ENCODE results near the gene PBXIP1. TPM values are rescaled to one million over a fixed set of nuclear protein-coding genes. Genes with fewer than 3 reads are reported as not detected.

PBXIP1 gene
- total and polyA plus RNA-seq, 10 of the 15 experiments (the other 5 are each of a cell fraction or from before 2014, with no cell fraction given), result 0.63 to 25.6 (median 15.4) TPM

- TF ChIP-seq CHD1 (IDR thresholded peaks at IDR 0.05; ENCODE audit: low read depth, low read length) (peak; percentile 96), CEBPB (IDR thresholded peaks at IDR 0.05; ENCODE audit: borderline replicate concordance in 1 of 2, low read depth in 2 of 2, low read length in 2 of 2) (no peak), ASH2L (IDR thresholded peaks at IDR 0.05; ENCODE audit: borderline replicate concordance, low read depth) (peak; percentile 60; the same call in 1 of the 2 replicates), NFIC (IDR thresholded peaks at IDR 0.05; ENCODE audit: low read depth, low read length) (no peak), CUX1 (IDR thresholded peaks at IDR 0.05; ENCODE audit: insufficient replicate concordance, low read depth, low read length) (no peak), BMI1 (IDR thresholded peaks at IDR 0.05; ENCODE audit: borderline replicate concordance) (no peak), E2F8 (IDR thresholded peaks at IDR 0.05; ENCODE audit: low read depth, partially characterized antibody) (no peak), NKRF (conservative IDR thresholded peaks at IDR 0.05) (peak; percentile 79), SREBF1 (IDR thresholded peaks at IDR 0.05; ENCODE audit: low read length) (peak; percentile 87), CHD2 (IDR thresholded peaks at IDR 0.05; ENCODE audit: borderline replicate concordance, low read depth, low read length) (0 out of 2 replicates have a peak, but pooled peaks have one; percentile 9), ZNF274 (IDR thresholded peaks at IDR 0.05; ENCODE audit: insufficient read depth, insufficient read length) (no peak), ZNF687 (IDR thresholded peaks at IDR 0.05) (peak; percentile 64; the same call in 1 of the 2 replicates), MEF2B (IDR thresholded peaks at IDR 0.05; ENCODE audit: partially characterized antibody, poor library complexity, severe bottlenecking) (no peak)
Observed at GRCh38 chr1:154961207-154962155, 5.6 kb upstream of the PBXIP1 start, which contains the start of gene PYGO2 (continued).
